ENCODE measurements around the gene PHF20.

PHF20 gene

DNA sequence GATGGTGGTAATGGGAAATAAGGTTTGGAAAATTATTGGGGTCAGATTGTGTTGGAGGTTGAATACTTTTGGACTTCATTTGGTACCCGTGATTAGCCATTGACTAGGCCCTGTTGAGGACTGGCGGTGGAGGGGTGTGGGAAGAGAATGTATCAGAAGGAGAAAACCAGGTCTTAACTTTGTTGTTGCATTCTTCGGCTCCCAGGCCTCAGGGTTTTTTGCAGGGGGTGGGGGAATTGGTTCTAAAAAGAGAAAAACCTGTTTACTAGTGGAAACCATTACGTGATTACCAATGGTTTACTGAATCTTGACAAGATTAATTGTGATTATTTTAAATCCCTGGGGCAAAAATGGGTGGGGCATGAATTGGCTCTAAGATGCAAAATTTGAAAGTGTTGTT, 85.1 kb downstream of the PHF20 start:
- Histone ChIP-seq H2AFZ (ENCODE audit: low read length) (no peak overlapping the region), H3K79me2 (ENCODE audit: low read length) (no peaks in the 10 kb centered on the region), H4K20me1 (ENCODE audit: insufficient read depth, low read length) (no peaks in the 10 kb centered on the region), H3F3A (ENCODE audit: insufficient read depth, low read length) (no peaks in the 10 kb centered on the region), H3K9me3 (replicated peaks; ENCODE audit: insufficient read depth, low read length) (no peaks in the 10 kb centered on the region), H3K9ac (ENCODE audit: low read length) (no peak overlapping the region), H3K27ac (ENCODE audit: low read length) (no peak overlapping the region), H3K9me2 (replicated peaks; ENCODE audit: insufficient read depth, low read length) (no peaks in the 10 kb centered on the region), H3K4me2 (ENCODE audit: low read depth, low read length) (no peak overlapping the region), H3K27me3 (replicated peaks; ENCODE audit: insufficient read depth, low read length) (no peaks in the 10 kb centered on the region), H3K36me3 (replicated peaks; ENCODE audit: insufficient read depth, low read length) (peaks cover 3% of the 10 kb centered on the region; the same call in 1 of the 2 replicates), H3K4me1 (ENCODE audit: low read length) (no peaks in the 10 kb centered on the region), H3K4me3 (ENCODE audit: low read length) (no peak overlapping the region)
- TF ChIP-seq EZH2phosphoT487 (IDR thresholded peaks at IDR 0.05; ENCODE audit: low read length) (no peak), EZH2 (optimal IDR thresholded peaks at IDR 0.05; ENCODE audit: low read depth, low read length) (no peak)
- TF ChIP-seq, protein P1, sequence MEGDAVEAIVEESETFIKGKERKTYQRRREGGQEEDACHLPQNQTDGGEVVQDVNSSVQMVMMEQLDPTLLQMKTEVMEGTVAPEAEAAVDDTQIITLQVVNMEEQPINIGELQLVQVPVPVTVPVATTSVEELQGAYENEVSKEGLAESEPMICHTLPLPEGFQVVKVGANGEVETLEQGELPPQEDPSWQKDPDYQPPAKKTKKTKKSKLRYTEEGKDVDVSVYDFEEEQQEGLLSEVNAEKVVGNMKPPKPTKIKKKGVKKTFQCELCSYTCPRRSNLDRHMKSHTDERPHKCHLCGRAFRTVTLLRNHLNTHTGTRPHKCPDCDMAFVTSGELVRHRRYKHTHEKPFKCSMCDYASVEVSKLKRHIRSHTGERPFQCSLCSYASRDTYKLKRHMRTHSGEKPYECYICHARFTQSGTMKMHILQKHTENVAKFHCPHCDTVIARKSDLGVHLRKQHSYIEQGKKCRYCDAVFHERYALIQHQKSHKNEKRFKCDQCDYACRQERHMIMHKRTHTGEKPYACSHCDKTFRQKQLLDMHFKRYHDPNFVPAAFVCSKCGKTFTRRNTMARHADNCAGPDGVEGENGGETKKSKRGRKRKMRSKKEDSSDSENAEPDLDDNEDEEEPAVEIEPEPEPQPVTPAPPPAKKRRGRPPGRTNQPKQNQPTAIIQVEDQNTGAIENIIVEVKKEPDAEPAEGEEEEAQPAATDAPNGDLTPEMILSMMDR (IDR thresholded peaks at IDR 0.05; ENCODE audit: low read length) = no peak
- DNase-seq = no peak

DNA sequence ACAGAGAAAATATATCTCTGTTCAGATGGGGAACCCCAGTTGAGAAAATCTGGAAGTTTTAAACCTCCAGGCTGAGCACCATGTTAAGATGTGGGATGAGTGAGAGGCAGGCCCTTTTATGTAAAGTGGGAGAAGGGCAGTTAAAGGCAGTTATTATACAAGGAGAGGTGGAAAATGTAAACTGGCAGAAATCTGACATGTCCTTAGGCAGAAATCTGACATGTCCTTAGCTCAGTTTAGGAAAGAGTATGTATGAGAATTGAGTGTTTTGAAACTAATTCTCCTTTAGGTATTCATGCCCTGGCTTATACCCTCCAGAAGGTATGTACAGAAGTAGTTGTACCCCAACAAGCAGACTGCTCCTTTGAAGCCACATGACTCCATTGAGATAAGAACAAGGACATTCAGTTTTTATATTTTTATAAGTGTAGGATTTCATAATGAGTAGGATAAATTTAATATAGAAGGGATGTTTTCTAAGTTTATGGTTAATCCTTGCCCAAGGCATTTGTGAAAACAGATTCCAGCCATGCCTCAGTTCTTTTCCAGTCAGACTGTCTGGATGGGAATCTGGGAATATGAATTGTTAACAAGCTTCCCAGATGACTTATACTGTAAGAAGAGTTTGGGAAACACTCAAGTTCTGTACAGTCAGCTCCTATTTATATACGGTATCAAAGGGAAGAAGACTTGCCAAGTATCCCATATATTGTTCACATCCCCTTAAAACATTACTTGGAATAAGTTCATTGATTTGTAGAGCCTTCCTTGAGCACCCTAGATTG, 94.8 kb downstream of the PHF20 start:
- Histone ChIP-seq H3K9me3 (replicated peaks; ENCODE audit: insufficient read depth, low read length) (no peaks in the 10 kb centered on the region), H3K79me2 (ENCODE audit: low read length) (no peaks in the 10 kb centered on the region), H3K4me3 (ENCODE audit: low read length) (no peak overlapping the region), H3K36me3 (replicated peaks; ENCODE audit: insufficient read depth, low read length) (no peaks in the 10 kb centered on the region), H3K4me2 (ENCODE audit: low read depth, low read length) (no peak overlapping the region), H3K4me1 (ENCODE audit: low read length) (no peaks in the 10 kb centered on the region), H3K9me2 (replicated peaks; ENCODE audit: insufficient read depth, low read length) (no peaks in the 10 kb centered on the region), H3K27ac (ENCODE audit: low read length) (no peak overlapping the region), H2AFZ (ENCODE audit: low read length) (no peak overlapping the region), H3K9ac (ENCODE audit: low read length) (no peak overlapping the region), H3K27me3 (replicated peaks; ENCODE audit: insufficient read depth, low read length) (no peaks in the 10 kb centered on the region), H4K20me1 (ENCODE audit: insufficient read depth, low read length) (no peaks in the 10 kb centered on the region), H3F3A (ENCODE audit: insufficient read depth, low read length) (no peaks in the 10 kb centered on the region)
- DNase-seq = no peak
- no peak for TF ChIP-seq EZH2 (optimal IDR thresholded peaks at IDR 0.05; ENCODE audit: low read depth, low read length)
- no peak for TF ChIP-seq EZH2phosphoT487 (IDR thresholded peaks at IDR 0.05; ENCODE audit: low read length)
- TF ChIP-seq, protein P1 (IDR thresholded peaks at IDR 0.05; ENCODE audit: low read length) = no peak

DNA sequence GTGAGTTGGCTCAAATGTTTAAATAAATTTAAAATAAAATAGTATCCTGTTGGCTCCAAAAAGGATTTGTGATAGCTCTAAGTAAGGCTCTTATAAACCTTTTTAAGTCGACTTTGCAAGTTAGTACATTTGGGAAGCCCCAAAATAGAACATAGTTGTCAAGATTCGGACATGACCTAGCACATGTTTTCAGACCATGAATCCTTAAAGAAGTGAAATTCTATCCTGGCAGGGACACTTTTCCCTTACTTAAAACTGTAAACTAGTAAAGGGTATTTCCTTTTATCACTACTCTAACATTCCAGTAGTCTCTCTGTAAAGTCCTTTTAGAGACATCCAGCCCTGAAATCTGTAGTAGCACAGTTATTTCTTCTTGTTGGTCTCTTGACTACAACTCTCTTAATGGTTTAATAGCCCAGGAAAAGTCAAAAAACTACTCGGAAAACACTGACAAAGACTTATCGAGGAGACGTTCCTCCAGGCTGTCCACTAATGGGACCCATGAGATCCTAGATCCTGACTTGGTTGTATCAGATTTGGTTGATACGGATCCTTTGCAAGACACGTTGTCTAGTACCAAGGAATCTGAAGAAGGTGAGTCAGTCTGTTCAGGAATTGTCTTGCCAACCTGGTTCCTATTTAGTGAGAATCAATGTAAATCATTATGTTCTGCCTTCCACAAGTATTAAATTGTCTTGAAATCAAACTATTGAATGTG, 98.9 kb downstream of the PHF20 start:
- H3K4me3 ChIP-seq (ENCODE audit: low read length) = no peak overlapping the region
- no peak overlapping the region for H2AFZ ChIP-seq (ENCODE audit: low read length)
- no peaks in the 10 kb centered on the region for H3F3A ChIP-seq (ENCODE audit: insufficient read depth, low read length)
- H3K27ac ChIP-seq (ENCODE audit: low read length) = no peak overlapping the region
- H3K9me2 ChIP-seq (replicated peaks; ENCODE audit: insufficient read depth, low read length) = no peaks in the 10 kb centered on the region
- H3K27me3 ChIP-seq (replicated peaks; ENCODE audit: insufficient read depth, low read length) = no peaks in the 10 kb centered on the region
- TF ChIP-seq, protein P1 (IDR thresholded peaks at IDR 0.05; ENCODE audit: low read length) = no peak
- TF ChIP-seq EZH2 (optimal IDR thresholded peaks at IDR 0.05; ENCODE audit: low read depth, low read length) (no peak), EZH2phosphoT487 (IDR thresholded peaks at IDR 0.05; ENCODE audit: low read length) (no peak)
- H3K9me3 ChIP-seq (replicated peaks; ENCODE audit: insufficient read depth, low read length) = no peaks in the 10 kb centered on the region
- DNase-seq = no peak
- no peak overlapping the region for H3K4me2 ChIP-seq (ENCODE audit: low read depth, low read length)
- no peaks in the 10 kb centered on the region for H3K4me1 ChIP-seq (ENCODE audit: low read length)
- H3K9ac ChIP-seq (ENCODE audit: low read length) = no peak overlapping the region
- H3K79me2 ChIP-seq (ENCODE audit: low read length) = no peaks in the 10 kb centered on the region
- H4K20me1 ChIP-seq (ENCODE audit: insufficient read depth, low read length) = no peaks in the 10 kb centered on the region
- H3K36me3 ChIP-seq (replicated peaks; ENCODE audit: insufficient read depth, low read length) = no peaks in the 10 kb centered on the region
